Urothelium cell line (cell line): ENCODE data around the gene SNX15.

Source experiments
- DNase-seq: peaks from one replicate; pipeline ENCODE4 v3.0.0; 2011; ENCODE audit warnings: low spot score, mixed read lengths
- FAIRE-seq: peaks from 2 replicates; lab custom pipeline; 2011; peaks lifted over from hg19 to GRCh38; lab: Jason Lieb, UNC

Gene SNX15

GRCh38 chr11:65083134-65083833 lies 56.0 kb downstream of the SNX15 start:
- DNase-seq: no peak
- FAIRE-seq: no peak

- DNase-seq (peak; percentile 99), FAIRE-seq (no peak)
These were observed 56.8 kb downstream of the SNX15 start, which contains the start of the genes CDCA5 and ZFPL1 for GRCh38 chr11:65083834-65084597. TSS of gene CDCA5 (minus strand) at chr11:65084040. CDS start at chr11:65083978, 62 bp downstream. TSS of gene ZFPL1 (plus strand) at chr11:65084222. CDS start at chr11:65084699, 477 bp downstream.

GRCh38 chr11:65084598-65085375 lies 57.5 kb downstream of the SNX15 start:
- FAIRE-seq (no peak), DNase-seq (peak; percentile 18)

- FAIRE-seq: no peak
- DNase-seq: no peak
These were observed 58.2 kb downstream of the SNX15 start for GRCh38 chr11:65085446-65085845.

- DNase-seq: no peak
- no peak for FAIRE-seq
These were observed 59.6 kb downstream of the SNX15 start for GRCh38 chr11:65086809-65087208.

GRCh38 chr11:65087216-65087615 lies 60.0 kb downstream of the SNX15 start:
- DNase-seq (no peak), FAIRE-seq (no peak)

GRCh38 chr11:65087827-65088226 lies 60.6 kb downstream of the SNX15 start:
- DNase-seq: no peak
- no peak for FAIRE-seq

GRCh38 chr11:65089621-65090020 lies 62.4 kb downstream of the SNX15 start:
- no peak for FAIRE-seq

More at GRCh38 chr11:65089621-65090020, 62.4 kb downstream of the SNX15 start:
- no peak for DNase-seq
